GM19193 (cell line): ENCODE measurements around the gene ADCK2.

Experiments used
- POLR2A ChIP-seq: IDR thresholded peaks from 4 replicates; pipeline ENCODE4 v1.6.1; 2011; ENCODE audit not compliant: insufficient read depth, insufficient read length; ENCODE audit errors: extremely low read depth

Gene ADCK2

DNA sequence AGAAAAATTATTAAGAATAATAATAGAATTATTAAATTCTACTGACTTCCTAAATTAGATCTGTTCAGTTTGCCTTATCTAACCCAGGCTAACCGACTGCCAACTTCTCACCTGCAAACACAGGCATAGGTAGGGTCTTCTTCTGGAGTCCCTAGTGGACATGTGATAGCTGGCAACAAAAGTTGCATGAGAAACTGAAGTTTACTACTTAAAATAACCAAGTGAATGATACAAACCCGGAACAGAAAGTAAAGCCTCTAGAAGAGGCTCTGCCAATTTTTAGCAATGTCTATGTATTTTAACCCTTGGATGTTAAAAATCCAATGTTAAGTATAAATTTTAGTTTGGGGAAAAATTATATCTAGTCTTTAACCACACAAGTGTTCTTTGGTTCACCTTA is 61.4 kb downstream of the ADCK2 start:
- TF ChIP-seq POLR2A = no peak

DNA sequence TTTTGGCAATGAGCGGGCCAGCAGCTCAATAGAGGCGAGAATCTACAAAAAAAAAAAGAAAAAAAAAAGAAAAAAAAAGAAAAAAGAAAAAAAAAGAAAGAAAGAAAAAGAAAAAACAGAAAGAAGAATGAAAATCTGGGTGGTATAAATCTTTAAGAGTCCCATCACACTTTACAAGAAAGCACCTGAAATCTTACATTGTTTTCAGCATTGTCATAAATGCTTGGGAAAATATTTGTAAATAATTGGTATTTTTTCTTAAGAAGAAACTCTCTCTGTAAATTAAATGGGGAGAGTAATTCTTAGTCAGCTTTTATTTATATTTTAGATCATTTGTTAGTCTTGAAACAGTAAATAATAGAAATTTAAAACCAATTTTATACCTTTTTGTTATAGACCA is 62.0 kb downstream of the ADCK2 start:
- TF ChIP-seq POLR2A = no peak

DNA sequence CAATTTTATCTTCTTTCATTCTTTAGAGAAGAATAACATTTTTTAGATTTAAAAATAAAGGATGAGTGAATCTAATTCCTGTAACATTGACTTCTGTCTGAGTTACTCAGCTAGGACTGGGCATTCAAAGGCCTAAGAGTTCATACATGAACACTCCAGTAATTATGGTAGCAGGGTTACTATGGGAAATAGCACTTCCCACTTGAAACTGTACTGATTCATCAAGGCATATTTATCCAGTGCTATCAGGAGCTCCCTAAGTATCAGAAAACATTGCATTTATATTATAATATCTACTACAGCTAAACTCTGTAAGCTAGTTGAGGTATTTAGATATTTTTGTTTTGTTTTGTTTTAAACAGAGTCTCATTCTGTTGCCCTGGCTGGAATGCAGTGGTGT is 65.5 kb downstream of the ADCK2 start:
- no peak for TF ChIP-seq POLR2A

DNA sequence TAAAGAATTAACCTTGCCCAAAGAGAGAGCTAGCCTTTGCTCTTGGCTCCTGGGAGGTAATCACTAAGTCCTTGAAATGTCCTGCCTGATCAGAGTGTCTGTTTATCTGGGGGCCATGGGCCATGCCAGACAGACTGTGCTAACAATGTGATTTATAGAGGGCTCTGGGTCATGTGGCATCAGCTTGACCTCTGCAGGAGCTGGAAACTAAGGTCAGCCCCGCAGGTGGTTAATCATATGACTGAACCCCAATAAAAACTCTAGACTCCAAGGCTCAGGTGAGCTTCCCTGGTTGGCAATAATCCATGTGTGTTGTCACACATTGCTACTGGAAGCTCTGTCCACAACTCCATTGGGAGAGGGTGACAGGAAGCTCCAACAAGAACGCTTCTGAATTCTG is 71.3 kb downstream of the ADCK2 start:
- no peak for TF ChIP-seq POLR2A
